Natural killer cell (primary cell): ENCODE data around the gene MRO. TPM values are rescaled to one million over a fixed set of nuclear protein-coding genes. Genes with fewer than 3 reads are reported as not detected.

Experiments used
- ATAC-seq, 3 donors: fragments of 150-1000 bp in 2 of 3; fragments of 200-7000 bp in 1 of 3; cut with Tn5 transposase; 1 replicate in 1 of 3; 2 replicates in 2 of 3; pipeline ENCODE4 v1.10.0; 2021; ENCODE audit warnings: mild to moderate bottlenecking in 2 of 3, moderate library complexity in 2 of 3
- DNase-seq, 2 donors: peaks; one replicate each; pipeline versions ENCODE4 v3.0.0 to v3.0.0-alpha.2; 2013 to 2021; ENCODE audit warnings: mixed read lengths in 1 of 2
- H3K27ac ChIP-seq: one replicate; pipeline ENCODE4 v1.5.1; 2013; ENCODE audit warnings: mild to moderate bottlenecking, low read length
- H3K27me3 ChIP-seq: one replicate; pipeline ENCODE4 v1.6.1; 2013; ENCODE audit warnings: low read length; ENCODE audit not compliant: control insufficient read depth, insufficient read depth
- H3K36me3 ChIP-seq: one replicate; pipeline ENCODE4 v1.6.1; 2013; ENCODE audit warnings: low read length; ENCODE audit not compliant: control insufficient read depth, insufficient read depth
- H3K4me1 ChIP-seq: one replicate; pipeline ENCODE4 v1.6.1; 2013; ENCODE audit warnings: low read length; ENCODE audit not compliant: control insufficient read depth, insufficient read depth
- H3K4me3 ChIP-seq: one replicate; pipeline ENCODE4 v1.5.1; 2013; ENCODE audit warnings: low read length
- H3K9me3 ChIP-seq: one replicate; pipeline ENCODE4 v1.6.1; 2013; ENCODE audit warnings: low read length; ENCODE audit not compliant: control insufficient read depth, insufficient read depth
- H3K27ac Mint-ChIP-seq, 2 donors: one replicate each; pipeline ENCODE4 v1.8.0; 2022; ENCODE audit warnings: mild to moderate bottlenecking in 2 of 2, mixed read lengths in 2 of 2, moderate library complexity in 1 of 2
- H3K27me3 Mint-ChIP-seq, 2 donors: one replicate each; pipeline ENCODE4 v1.8.0; 2022; ENCODE audit warnings: low read depth in 2 of 2, mixed read lengths in 2 of 2
- H3K36me3 Mint-ChIP-seq: one replicate; pipeline ENCODE4 v1.8.0; 2022; ENCODE audit warnings: mixed read lengths
- H3K4me1 Mint-ChIP-seq, 2 donors: one replicate each; pipeline ENCODE4 v1.8.0; 2022; ENCODE audit warnings: mixed read lengths in 2 of 2
- H3K4me3 Mint-ChIP-seq: one replicate; pipeline ENCODE4 v1.8.0; 2022; ENCODE audit warnings: mild to moderate bottlenecking, moderate library complexity, mixed read lengths
- H3K9me3 Mint-ChIP-seq, 2 donors: one replicate each; pipeline ENCODE4 v1.8.0; 2022; ENCODE audit warnings: mixed read lengths in 2 of 2
- WGBS: methylation state at CpG from one replicate; pipeline ENCODE4 v1.1.7; 2013; ENCODE audit warnings: missing lambda C conversion rate; ENCODE audit not compliant: insufficient coverage; 5-methylcytosine and 5-hydroxymethylcytosine counted together
- intact Hi-C: fragments of 100-400 bp; cut with micrococcal nuclease; formaldehyde crosslinking; loops from one replicate; pipeline ENCODE4 v1.14.2; 2022
- total RNA-seq, 4 donors: library from RNA; stranded (reverse); fragments of 120-200 nt in 1 of 4; gene quantifications; one replicate each; pipeline versions ENCODE4 v1.2.3 to v1.2.4, GENCODE V29; 2013 to 2022
- TF ChIP-seq, protein P1 (sequence below): fragments of 200-600 bp; IDR thresholded peaks from one replicate; pipeline ENCODE4 v1.8.0; 2022; ENCODE audit warnings: antibody characterized with exemption

MRO gene
- total RNA-seq, 3 donors from 2014 or later (not counting 1 experiment from before 2014, with no cell fraction given), result not detected

DNA sequence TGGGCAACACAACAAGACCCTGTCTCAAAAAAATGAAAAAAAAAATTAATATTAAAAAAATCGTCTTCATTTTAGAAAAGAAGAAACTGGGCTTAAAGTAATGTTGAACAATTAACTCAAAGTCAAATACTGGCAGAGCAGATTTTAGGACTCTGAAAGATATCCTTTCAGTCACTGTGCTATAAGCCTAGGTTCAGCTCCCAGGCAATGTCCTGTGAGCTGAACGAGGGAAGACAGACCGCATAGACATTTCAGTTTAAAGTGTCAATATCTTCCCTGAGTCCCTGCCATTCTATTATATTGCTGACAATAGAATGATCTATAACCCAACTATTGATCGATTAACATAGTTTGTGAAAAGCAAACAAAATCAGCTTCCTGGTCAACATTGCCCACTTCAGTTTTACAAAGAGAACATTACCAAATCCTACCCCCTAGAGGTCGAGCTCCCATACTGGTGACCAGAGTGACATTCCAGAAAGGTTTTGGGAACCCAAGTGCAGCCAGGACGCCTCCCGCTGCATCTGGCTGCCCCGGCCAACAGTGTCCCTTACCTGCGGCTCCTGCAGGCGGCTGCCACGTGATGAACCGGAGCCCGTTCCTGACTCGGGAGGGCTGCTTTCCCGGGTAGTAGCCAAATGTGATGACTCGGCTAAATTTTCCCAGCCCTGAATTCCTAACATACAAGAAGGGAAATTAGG lies 639 bp downstream of the MRO start:
- peaks cover 11% of the 10 kb centered on the region for H3K4me1 ChIP-seq
- WGBS, result 22% methylated on average over 16 of the region's 16 CpGs

DNA sequence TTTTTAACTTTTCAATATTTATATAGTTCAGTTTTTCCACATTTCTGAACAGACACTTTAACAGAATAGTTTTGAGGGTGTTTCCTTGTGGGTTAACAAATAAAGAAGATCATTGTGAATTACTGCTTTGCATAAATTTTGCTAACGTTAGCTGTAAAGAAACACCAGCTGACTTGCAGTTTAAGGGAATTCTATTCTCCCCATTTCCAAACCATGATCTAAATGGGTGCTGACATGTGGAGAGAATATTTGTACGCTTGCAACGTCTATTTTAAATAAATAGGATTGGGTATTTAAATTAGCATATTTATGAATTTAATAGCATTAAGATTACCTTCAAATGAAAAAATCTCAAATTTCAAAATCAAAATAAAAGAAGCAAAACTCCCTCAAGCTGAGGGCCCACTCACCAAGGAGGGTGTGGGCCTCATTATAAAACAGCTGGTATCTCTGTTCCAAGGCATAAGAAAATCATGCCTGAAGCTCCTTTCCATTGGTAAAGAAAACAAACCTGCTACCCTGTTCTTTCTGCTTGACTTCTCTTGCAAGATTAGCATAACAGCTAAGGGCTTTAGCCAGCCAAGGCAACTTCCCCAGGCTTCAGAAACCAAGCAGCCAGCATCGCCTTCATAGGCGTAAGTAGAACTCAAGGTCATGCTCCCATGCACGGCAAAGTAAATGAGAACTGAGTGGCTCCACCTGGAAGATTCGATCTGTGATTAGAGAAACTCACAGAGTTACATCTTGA lies 3.2 kb downstream of the MRO start:
- H3K27me3 Mint-ChIP-seq, result peaks cover 0 to 6% of the 10 kb centered on the region in 2 donors
- Histone ChIP-seq H3K27ac (no peak overlapping the region), H3K4me3 (no peak overlapping the region), H3K9me3 (no peaks in the 10 kb centered on the region), H3K36me3 (no peaks in the 10 kb centered on the region), H3K27me3 (peaks cover 5% of the 10 kb centered on the region), H3K4me1 (peaks cover 11% of the 10 kb centered on the region)
- WGBS, result 64% methylated on average over 3 of the region's 7 CpGs
- DNase-seq (no peak), ATAC-seq (no peak)
- intact Hi-C loops, result no loop called here
- TF ChIP-seq, protein P1, sequence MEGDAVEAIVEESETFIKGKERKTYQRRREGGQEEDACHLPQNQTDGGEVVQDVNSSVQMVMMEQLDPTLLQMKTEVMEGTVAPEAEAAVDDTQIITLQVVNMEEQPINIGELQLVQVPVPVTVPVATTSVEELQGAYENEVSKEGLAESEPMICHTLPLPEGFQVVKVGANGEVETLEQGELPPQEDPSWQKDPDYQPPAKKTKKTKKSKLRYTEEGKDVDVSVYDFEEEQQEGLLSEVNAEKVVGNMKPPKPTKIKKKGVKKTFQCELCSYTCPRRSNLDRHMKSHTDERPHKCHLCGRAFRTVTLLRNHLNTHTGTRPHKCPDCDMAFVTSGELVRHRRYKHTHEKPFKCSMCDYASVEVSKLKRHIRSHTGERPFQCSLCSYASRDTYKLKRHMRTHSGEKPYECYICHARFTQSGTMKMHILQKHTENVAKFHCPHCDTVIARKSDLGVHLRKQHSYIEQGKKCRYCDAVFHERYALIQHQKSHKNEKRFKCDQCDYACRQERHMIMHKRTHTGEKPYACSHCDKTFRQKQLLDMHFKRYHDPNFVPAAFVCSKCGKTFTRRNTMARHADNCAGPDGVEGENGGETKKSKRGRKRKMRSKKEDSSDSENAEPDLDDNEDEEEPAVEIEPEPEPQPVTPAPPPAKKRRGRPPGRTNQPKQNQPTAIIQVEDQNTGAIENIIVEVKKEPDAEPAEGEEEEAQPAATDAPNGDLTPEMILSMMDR, result no peak
- no peak overlapping the region for H3K27ac Mint-ChIP-seq
- H3K36me3 Mint-ChIP-seq, result no peaks in the 10 kb centered on the region
- H3K4me1 Mint-ChIP-seq, result no peaks in the 10 kb centered on the region
- no peaks in the 10 kb centered on the region for H3K9me3 Mint-ChIP-seq
- no peak overlapping the region for H3K4me3 Mint-ChIP-seq

More for the DNA sequence above, 639 bp downstream of the MRO start:
- DNase-seq, result peak in 1 of 2 donors; percentile 10
- intact Hi-C loops, result no loop called here
- Mint-ChIP-seq H3K27me3 (peaks cover 0 to 6% of the 10 kb centered on the region in 2 donors), H3K4me1 (no peaks in the 10 kb centered on the region), H3K36me3 (no peaks in the 10 kb centered on the region), H3K4me3 (no peak overlapping the region), H3K27ac (no peak overlapping the region), H3K9me3 (no peaks in the 10 kb centered on the region)
- H3K4me3 ChIP-seq, result no peak overlapping the region
- no peaks in the 10 kb centered on the region for H3K9me3 ChIP-seq
- no peaks in the 10 kb centered on the region for H3K36me3 ChIP-seq
- ATAC-seq, result no peak
- TF ChIP-seq, protein P1, result no peak
- no peak overlapping the region for H3K27ac ChIP-seq
- H3K27me3 ChIP-seq, result peaks cover 5% of the 10 kb centered on the region

DNA sequence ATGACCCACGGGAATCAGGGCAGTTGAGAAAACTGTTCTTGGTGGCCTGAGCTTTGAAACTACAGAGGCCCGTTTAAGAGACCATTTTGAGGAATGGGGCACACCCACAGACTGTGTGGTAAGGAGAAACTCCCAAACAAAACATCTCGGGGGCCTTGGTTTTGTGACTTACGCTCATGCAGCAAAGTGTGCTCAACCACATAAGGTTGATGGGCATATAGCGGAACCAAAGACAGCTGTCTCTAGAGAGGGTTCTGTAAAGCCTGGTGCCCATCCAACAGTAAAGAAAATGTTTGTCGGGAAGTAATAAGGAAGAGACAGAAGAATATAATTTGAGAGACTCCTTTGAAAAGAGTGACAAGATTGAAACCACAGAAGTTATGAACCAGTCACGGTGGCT lies 5.4 kb downstream of the MRO start:
- Histone ChIP-seq H3K4me1 (peaks cover 1% of the 10 kb centered on the region), H3K9me3 (no peaks in the 10 kb centered on the region), H3K27ac (no peak overlapping the region), H3K36me3 (no peaks in the 10 kb centered on the region), H3K27me3 (peaks cover 1% of the 10 kb centered on the region), H3K4me3 (no peak overlapping the region)
- Mint-ChIP-seq H3K27ac (no peak overlapping the region), H3K9me3 (no peaks in the 10 kb centered on the region), H3K36me3 (no peaks in the 10 kb centered on the region), H3K4me3 (no peak overlapping the region), H3K4me1 (no peaks in the 10 kb centered on the region), H3K27me3 (peaks cover 0 to 6% of the 10 kb centered on the region in 2 donors)
- no peak for DNase-seq
- WGBS, result 64% methylated on average over 7 of the region's 7 CpGs
- intact Hi-C loops, result no loop called here
- no peak for ATAC-seq
- TF ChIP-seq, protein P1, result no peak
